GM21619 (cell line): ENCODE measurements around the gene FAM20C.
"Not testable (repeated sequence)": the region's sequence is repeated elsewhere in the genome, so short reads cannot be mapped to it uniquely, and the experiment has no call there.

Experiments used
- ATAC-seq: cut with Tn5 transposase; IDR thresholded peaks from one replicate; pipeline ENCODE4 v1.9.1; 2021; ENCODE audit not compliant: unreplicated experiment

The FAM20C gene

DNA sequence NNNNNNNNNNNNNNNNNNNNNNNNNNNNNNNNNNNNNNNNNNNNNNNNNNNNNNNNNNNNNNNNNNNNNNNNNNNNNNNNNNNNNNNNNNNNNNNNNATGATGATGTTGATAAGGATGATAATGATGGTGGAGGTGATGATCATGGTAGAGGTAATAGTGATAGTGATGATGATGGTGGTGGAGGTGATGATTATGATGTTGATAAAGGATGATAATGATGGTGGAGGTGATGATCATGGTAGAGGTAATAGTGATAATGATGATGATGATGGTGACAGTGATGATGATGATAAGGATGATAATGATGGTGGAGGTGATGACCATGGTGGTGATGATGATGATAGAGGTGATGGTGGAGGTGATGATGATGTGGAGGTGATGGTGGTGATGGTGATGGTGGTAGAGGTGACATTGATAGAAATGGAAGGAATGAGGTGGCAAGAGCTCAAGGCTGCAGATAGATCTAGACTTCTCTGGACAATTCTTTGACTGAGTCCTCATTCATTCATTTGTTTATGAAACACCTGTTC, 47.8 kb downstream of the FAM20C start:
- ATAC-seq: no peak

DNA sequence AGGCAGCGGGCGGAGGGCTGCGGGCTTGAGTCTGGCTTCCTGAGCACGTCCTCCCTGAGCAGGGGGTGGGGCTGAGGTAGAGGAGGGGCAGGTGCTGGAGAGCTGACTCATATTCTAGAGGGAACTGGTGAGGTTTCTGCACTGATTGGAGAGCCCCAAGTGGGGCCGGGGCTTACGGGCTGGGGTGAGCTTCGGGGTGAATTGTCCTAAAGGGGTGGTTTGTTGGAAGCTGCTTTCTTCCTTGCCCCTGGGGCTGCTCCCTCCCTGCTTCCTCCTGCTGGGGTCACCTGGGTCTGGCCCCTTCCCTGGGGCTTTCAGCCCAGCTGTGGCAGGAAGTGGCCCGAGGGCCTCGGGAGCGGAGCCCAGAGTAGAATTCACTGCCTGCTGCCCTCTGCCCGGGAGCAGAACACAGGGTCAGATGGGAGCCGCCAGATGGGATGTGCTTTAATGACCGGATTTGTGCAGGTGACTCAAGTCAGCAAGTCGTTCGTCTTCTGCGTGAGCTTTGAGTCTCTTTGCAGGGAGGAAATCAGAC, 48.6 kb downstream of the FAM20C start:
- ATAC-seq: no peak

DNA sequence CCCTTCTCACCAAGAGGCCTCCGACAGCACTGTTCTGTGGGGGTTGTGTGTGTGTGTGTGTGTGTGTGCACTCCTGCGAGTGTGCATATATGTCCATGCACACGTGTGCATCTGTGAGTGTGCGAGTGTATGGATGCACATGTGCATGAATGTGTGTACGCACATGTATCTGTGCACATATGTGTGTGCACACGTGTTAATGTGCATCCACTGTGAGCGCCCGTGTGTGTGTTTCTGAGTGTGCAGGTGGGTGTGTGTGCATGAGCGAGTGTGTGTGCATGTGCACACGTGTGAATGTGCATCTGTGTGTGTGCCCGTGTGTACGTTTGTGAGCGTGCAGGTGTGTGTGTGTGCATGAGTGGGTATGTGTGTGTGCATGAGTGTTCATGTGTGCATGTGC, 49.1 kb downstream of the FAM20C start:
- no peak for ATAC-seq

DNA sequence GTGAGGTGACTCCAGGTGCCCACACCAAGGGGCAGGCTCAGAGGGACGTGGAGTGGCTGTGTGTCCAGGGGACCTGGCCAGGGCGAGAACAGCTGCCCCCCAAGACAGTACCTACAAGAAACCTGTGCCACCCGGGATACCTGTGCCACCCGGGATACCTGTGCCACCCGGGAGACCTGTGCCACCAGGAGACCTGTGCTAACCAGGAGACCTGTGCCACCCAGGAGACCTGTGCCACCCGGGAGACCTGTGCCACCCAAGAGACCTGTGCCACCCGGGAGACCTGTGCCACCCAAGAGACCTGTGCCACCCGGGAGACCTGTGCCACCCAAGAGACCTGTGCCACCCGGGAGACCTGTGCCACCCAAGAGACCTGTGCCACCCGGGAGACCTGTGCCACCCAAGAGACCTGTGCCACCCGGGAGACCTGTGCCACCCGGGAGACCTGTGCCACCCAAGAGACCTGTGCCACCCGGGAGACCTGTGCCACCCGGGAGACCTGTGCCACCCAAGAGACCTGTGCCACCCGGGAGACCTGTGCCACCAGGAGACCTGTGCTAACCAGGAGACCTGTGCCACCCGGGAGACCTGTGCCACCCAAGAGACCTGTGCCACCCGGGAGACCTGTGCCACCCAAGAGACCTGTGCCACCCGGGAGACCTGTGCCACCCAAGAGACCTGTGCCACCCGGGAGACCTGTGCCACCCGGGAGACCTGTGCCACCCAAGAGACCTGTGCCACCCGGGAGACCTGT, 50.6 kb downstream of the FAM20C start:
- not testable (repeated sequence) for ATAC-seq

DNA sequence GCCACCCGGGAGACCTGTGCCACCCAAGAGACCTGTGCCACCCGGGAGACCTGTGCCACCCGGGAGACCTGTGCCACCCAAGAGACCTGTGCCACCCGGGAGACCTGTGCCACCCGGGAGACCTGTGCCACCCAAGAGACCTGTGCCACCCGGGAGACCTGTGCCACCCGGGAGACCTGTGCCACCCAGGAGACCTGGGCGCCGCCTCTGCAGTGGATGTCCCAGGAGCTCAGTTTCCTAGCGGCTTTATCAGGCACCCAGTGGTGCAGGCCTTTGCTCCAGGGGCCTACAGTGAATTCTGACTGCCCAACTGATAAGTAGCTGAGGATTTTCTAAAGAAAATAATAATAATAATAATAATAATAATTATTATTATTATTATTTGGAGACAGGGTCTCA, 51.2 kb downstream of the FAM20C start:
- ATAC-seq: not testable (repeated sequence)

DNA sequence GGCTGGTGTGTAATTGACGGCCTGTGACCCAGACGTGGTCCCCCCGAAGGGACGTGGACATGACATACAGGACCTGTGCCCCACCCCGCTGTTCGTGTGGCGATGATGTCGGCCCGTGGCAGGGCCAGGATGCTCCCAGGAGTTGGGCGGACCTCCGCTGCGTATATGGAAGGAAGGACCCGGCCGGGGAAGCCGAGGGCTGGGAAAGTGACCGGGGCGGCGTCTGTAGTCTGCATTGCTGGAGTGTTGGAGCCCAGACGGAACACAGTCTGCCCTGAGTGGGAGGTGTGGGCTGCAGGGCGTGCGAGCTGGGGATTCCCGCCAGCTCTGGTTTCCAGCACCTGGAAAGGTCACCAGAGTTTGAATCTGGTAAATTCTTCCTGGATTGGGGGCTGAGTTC, 52.6 kb downstream of the FAM20C start:
- ATAC-seq: no peak

DNA sequence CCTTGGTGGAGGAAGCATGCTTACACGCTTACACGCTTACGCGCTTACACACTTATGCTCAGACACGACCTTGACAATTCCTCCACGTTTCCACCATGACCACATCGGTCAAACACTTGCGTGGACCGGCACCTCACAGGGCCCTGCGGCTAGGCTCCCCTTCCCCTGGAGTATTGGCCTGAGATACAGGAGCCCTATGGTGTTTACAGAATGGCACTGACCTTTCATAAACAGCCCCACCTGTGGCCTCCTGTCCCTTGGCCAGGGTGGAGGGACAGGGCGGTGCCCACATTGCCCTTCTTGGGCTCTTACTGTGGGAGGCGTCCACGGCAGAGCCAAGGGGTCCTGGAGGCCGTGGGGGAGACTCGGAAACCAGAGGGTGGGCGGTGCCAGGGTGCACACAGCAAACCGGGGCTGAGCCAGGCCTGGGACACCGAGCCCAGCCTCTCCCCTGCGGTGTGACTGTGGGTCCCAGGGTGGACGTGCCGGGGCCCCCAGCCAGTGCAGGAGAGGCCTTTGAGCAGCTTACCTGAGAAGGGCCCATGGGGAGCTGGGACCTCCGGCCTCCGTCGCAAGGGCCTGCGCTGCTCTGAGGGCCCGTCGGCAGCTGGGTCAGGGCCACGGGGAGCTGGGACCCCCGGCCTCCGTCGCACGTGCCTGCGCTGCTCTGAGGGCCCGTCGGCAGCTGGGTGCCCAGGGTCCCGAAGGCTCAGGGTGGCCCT, 53.4 kb downstream of the FAM20C start:
- ATAC-seq: no peak

DNA sequence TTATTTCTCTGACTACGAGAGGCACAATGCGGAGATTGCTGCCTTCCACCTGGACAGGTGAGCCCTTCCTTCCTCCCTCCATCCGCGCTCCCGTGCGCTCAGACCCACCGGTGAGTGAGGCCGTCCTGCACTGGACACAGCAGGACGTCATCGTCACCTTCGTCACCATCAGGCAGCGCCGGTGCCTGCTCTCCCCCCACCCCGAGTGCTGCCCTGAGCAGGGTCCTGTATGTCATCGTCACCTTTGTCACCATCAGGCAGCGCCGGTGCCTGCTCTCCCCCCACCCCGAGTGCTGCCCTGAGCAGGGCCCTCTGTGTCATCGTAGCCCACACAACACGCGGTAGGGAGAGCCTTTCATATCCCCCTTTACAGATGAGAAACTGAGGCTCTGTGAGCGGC, 54.1 kb downstream of the FAM20C start:
- no peak for ATAC-seq

DNA sequence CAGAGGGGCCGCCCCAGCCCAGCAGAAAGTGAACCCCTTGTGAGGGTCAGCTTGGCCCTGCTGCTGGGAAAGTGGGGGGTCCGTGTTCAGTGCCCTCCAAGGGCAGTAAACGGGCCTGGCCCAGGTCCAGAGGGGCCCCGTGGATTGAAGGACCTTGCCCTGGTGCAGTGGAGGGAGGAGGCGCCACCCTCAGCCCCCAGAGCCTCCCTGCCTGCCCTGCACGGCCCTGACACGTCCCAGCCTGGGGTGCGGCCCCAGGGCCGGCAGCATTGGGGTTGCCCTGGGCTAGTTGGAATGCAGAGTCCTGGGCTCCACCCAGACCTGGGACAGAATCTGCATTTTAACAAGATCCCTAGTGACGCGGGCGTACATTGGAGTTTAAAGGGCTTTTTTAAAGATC, 54.8 kb downstream of the FAM20C start:
- no peak for ATAC-seq

DNA sequence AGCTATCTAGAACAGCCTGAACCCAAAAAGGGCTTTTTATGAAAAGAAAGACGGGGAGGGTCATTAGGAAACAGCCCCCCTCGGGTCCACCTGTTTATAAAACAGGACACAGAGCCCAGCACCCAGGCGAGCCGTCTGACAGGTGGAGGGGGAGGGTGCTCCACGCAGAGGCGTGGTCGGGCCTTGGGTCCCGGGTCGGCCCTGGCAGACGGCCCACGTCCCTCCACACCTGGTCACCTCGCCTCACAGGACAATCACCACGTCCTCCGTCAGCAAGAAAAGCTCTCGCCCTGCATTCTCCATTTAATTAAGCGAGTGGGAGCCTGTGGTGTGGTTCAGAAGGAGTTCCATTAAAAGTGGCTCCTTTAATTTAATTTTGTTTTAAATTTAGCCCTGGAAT, 55.3 kb downstream of the FAM20C start:
- ATAC-seq: no peak

DNA sequence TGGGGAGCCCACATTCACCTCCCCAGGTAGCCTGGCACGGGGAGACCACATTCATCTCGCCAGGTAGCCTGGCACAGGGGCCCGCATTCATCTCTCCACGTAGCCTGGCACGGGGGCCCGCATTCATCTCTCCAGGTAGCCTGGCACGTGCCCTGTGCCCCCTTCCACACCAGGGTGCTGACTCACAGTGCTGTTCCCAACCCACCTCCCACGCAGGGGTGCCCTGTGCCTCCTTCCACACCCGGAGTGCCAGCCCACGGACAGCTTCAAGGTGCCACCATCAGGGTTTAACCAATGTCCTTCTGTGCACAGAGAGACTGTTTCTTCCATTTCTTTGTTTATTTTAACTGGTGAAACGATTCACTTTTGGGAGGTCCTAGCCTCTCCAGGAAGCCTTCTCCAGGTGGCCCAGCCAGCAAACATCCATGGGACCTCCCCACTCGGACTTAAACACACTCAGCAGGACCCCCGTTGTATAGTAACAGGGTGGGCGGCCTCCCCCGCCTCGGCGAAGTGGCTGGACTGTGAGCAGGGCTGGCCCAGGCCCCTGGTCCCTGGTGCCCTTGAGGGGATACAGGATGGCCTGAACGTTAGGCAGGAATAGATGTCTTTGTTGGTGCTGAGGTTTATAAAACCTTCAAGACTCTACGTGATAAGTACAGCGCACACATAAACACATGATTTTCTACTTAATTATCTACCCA, 56.5 kb downstream of the FAM20C start:
- no peak for ATAC-seq

DNA sequence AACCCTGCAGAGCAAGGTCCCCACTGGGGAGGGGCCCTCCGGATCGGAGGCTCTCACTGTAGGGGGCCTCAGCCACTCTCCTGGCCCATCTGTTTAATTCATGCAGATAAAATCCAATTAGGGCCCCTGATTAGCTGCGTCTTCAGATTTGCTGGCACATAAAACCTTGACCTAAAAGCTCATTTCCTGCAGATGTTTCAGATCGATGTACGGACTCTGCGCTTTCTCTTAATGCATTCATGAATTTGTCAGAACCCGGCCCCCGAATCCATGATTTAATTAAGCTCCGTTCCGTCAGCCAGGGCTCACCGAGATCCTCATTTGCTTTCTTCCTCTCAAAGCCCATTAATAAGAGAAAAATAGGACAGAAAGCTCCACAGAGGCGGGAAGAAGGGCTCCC, 57.6 kb downstream of the FAM20C start:
- ATAC-seq: no peak

DNA sequence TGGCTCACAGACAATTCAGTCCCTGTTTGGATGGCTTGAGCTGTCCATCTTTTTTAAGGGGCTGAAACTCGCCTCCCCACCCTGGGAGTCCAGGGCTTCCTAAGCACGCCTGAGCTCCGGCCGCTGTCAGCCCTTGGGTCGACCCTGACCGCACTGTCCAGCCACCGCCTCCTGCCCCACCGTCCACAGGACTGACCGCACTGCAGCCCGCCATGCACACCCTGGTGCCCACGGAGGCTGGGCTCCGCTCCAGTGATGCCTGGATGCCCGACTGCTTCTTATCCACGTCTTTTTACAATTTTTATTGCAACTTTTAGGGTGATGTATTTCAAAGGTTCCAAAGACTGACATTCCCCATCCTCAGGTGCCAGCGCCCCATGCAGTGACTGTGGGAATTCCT, 58.2 kb downstream of the FAM20C start:
- no peak for ATAC-seq

DNA sequence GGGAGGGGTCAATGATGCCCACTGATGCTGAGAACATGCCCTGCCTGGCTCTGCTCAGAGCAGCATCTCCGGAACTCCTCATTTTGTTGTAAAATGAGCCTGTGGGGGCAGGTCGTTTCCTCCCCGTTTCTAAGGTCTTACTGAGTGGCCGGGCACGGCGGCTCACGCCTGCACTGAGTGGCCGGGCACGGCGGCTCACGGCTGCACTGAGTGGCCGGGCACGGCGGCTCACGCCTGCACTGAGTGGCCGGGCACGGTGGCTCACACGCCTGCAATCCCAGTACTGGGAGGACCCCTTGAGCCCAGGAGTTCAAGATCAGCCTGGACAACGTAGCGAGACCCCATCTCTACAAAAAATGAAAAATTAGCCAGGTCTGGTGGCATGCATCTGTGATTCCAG, 58.6 kb downstream of the FAM20C start:
- no peak for ATAC-seq

DNA sequence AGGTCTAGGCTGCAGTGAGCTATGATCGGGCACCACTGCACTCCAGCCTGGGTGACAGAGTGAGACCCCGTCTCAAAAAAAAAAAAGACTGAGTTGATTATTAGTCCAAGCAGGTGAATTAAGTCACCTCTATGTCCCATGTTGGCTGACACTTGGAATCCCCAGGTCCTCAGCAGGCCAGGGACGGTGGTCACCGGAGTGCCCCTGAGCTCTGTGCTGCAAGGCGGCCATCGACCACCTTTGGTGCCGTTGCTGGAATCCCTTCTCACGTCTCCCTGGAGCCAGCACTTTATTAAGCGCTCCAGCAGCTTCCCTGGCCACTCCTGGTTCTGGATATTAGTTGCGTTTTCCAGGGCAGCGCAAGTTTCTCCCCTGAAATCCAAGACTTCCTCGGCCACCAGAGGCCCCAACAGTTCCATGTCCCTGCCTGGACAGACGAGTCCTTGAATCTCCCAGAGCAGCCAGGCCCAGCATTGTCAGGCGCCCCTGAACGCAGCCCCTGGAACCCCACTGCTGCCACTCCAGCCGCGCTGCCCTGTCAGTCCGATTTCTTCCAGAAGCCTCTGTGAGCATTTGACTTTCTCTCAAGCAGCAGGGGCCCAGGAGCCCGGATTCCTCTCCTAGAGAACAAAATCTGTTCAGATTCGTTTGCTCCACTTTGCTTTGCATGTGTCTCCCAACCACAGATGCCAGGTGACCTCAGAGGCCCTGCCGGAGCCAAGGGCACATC, 59.2 kb downstream of the FAM20C start:
- no peak for ATAC-seq

DNA sequence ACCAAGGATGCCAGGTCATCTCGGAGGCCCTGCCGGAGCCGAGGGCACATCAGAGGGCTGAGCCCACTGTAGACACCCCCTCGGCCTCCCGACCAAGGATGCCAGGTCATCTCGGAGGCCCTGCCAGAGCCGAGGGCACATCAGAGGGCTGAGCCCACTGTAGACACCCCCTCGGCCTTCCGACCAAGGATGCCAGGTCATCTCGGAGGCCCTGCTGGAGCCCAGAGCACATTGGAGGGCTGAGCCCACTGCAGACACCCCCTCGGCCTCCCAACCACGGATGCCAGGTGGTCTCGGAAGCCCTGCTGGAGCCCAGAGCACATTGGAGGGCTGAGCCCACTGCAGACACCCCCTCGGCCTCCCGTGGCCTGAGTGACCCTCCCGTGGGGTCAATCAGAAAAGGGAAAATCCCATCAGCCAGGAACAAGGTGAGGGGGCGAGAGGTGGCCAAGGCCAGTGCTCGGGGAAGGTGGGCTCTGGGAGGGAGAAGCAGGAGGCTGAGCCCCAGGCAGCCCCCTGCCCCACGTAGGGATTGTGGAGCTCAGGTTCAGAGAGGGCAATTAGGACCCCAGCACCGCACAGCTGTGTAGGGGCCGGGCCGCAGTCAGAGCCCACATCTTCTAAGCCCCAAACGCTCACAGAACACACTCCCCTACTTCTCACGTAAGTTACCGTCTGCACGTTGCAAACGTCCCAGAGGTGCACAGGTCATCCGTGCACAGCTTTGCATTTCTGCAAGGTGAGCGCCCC, 60.0 kb downstream of the FAM20C start:
- ATAC-seq: no peak

DNA sequence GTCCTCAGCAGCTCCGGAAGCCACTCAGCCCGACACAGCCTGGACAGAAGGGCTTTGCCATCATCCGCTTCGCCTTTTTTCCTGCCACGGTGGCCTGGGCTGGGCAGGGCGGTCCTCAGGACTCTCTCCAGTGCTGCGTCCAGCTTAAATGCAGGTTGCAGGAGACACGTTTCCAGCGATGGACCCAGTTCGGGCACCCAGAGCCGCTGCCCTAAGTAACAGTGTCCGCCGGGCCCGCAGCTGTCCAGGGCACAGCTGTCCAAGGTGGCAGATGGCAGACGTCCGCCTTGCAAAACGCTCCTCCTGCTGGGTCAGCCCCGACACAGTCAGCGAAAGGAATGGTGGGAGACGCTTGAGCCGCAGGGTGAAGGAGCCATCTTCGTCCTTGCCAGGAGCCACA, 60.6 kb downstream of the FAM20C start:
- no peak for ATAC-seq

DNA sequence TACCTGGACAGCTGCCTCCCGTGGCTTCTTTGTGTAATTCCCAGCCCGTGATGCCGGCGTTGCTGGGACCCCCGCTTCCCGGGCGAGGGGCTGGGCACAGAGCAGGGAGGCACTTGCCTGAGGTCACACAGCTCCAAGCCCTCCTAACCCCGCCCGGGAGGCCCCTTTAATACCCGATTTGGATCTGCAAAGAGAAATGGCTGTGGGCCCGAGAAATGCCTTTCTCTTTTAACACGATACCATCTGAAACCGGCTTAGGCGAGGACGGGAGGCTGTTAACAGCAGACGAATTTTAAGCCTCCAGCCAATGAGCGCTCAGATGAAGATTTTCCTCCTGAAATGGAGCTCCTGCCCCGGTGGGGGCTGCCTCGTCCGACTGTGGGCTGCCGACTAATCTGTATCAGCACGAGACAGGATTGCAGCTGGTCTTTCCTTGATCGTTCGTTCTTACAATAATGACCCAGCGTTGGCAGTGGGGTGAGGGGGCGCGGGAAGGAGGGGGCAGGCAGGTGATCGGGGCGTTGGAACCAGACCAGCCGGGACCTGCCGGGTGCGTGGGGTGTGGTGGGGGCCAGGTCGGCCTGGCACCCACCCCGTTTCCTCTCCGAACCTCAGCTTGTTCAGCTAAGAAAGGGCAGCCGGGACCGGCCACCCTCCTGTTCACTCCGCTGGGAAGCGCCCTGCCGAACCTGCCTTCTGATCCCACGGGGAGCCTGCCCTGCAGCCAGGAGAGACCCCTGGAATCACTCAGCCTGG, 61.4 kb downstream of the FAM20C start:
- no peak for ATAC-seq

DNA sequence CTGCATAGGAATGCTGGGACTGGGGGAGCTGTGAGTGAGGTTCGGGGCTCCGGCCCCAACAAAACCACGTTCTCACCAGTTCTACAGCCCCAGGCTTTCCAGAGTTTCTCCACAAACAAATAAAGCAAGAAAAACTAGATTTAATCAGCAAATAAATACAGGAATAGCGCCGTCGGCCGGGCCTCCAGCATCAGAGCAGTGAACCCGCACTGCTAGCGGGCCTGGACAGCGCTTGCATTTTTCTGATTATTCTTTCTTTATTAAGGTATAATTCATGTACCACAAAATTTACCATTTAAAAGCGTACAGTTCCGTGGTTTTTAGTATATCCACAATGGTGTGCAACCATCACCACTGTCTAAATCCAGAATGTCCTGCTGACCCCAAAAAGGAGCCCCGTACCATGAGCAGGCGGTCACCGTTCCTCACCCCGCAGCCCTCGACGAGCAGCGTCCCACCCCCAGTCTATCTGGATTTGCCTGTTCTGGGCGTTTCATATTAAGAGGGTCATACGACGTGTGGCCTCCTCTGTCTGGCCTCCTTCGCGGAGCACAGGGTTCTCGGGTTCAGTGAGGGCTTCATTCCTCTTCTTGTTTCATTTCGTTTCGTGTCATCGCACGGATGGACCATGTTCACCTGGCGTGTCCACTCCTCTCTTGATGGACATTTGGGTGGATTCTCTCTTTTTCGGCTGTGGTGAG, 62.1 kb downstream of the FAM20C start:
- no peak for ATAC-seq
